ENCODE results near the gene SLC18B1.

SLC18B1 gene

DNA sequence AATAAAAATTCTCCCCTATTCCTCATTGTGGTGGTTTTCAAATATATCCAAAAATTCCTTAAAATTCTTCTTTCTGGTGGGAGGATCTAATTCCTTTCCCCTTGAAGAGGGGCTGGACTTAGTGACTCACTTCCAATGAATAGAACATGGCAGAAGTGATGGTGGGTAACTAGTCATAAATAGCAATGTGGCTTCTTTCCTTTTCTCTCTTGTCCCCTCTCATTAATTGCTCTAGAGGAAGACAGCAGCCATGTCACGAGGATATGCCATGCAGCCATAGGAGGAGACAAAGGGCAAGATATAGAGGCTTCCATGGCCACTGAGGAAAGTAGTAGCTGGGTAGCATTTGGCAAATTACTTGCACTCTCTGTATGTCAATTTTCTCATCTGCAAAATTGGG, 46.6 kb downstream of the SLC18B1 start:
- no peak for DNase-seq (ENCODE audit: extremely low read depth, low read depth)
- TF ChIP-seq, protein P1, sequence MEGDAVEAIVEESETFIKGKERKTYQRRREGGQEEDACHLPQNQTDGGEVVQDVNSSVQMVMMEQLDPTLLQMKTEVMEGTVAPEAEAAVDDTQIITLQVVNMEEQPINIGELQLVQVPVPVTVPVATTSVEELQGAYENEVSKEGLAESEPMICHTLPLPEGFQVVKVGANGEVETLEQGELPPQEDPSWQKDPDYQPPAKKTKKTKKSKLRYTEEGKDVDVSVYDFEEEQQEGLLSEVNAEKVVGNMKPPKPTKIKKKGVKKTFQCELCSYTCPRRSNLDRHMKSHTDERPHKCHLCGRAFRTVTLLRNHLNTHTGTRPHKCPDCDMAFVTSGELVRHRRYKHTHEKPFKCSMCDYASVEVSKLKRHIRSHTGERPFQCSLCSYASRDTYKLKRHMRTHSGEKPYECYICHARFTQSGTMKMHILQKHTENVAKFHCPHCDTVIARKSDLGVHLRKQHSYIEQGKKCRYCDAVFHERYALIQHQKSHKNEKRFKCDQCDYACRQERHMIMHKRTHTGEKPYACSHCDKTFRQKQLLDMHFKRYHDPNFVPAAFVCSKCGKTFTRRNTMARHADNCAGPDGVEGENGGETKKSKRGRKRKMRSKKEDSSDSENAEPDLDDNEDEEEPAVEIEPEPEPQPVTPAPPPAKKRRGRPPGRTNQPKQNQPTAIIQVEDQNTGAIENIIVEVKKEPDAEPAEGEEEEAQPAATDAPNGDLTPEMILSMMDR (IDR thresholded peaks at IDR 0.05; ENCODE audit: low read depth, low read length), result no peak

DNA sequence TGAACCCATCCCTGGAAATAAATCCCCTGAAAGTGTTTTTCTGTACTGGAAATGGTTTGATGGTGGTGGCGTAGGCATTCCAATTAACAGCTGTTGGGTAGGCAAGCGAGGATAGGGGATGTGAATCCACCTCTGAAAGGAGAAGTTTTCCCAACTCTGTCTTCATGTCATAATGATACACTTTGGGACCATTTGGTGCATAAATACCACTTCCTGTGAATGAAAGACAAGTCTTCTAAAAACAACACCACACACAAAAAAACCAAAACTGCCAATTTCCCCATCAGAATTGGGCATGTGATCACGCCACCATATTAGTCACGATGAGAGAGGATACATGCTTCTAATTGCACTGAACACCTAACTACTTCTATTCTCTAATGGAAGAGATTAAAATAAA, 47.1 kb downstream of the SLC18B1 start:
- TF ChIP-seq, protein P1 (IDR thresholded peaks at IDR 0.05; ENCODE audit: low read depth, low read length), result no peak
- no peak for DNase-seq (ENCODE audit: extremely low read depth, low read depth)

DNA sequence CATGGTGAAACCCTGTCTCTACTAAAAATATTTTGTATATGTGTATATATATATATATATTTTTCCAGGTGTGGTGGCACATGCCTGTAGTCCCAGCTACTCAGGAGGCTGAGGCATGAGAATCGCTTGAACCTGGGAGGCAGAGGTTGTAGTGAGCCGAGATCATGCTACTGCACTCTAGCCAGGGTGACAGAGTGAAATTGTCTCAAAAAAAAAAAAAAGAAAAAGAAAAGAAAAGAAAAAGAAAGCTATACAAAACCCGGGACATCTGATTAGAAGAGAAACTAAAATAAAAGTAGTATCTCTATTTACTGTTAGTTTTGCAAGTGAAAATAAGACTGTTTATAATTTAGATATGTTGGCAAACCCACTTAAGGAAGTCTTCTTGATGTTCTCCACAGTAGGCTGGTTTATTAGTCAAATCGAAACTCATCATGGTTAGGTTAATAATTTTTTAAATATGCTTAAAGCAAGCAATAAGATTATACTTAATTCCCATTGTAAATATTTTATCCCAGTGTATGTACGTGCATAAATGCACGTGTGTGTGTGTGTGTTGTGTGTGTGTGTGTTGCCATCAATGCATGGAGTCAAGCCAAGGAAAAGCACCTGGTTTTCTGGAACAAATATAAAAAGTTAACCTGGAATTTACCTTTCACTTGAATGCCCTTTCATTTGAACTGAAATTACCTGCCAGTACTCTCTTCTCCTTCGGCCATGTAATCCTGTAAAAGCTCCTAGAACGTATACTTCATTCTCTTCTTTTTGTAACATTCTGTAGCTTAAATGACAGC, 47.8 kb downstream of the SLC18B1 start:
- no peak for DNase-seq (ENCODE audit: extremely low read depth, low read depth)
- TF ChIP-seq, protein P1 (IDR thresholded peaks at IDR 0.05; ENCODE audit: low read depth, low read length), result no peak

DNA sequence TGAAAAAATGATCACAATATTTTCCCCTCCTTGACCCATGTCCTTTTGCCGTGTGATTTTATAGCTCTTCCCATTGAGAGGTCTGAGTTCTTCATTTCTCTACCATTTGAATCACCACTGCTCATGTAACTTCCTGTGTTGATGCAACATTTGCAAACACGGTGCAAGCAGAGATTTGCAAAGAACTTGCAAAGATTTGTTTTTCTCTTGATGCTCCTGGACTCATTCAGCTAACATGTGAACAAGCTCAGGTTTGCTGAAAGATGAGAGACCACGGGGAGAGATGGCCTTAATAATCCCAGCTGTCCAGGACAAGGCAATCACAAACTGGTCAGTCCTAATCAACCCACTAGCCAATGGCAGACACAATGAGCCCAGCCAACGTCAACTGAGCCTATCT, 49.3 kb downstream of the SLC18B1 start:
- TF ChIP-seq, protein P1 (IDR thresholded peaks at IDR 0.05; ENCODE audit: low read depth, low read length), result no peak
- DNase-seq (ENCODE audit: extremely low read depth, low read depth), result no peak

DNA sequence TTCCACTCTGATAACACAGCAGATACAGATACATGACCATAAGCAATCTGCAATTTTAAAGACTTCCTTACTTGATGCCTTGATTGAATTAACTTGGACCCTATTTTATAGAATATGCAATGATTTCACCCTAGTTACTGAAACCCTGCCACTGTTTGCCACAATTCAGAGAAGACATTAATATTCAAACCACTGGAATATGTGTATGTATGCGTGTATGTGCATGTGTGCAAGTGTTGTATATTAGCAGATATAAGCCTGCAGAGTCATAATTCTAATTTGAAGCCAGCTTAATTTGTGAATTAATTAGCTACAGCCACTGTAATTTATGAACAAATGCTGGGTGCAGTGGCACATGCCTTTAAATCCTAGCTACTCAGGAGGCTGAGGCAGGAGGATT, 50.0 kb downstream of the SLC18B1 start:
- TF ChIP-seq, protein P1 (IDR thresholded peaks at IDR 0.05; ENCODE audit: low read depth, low read length), result no peak
- no peak for DNase-seq (ENCODE audit: extremely low read depth, low read depth)

DNA sequence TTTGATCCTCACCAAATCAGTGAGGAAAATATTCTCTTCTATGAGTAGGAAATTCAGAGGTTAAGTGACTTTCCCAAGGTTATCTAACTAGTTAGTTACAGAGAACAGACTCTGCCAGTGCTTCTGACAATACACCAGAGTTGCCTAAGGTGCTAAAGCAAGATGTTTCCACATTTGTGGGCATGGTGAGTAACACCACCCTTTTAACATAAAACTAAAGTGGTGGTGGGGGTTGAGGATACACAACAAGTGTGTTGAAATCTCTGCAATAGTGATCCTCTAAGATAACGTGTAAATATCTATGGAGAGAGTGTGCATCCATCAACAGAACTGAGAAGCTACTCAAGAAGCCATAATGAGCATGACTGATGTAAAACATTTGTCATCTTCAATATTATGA, 52.4 kb downstream of the SLC18B1 start:
- DNase-seq (ENCODE audit: extremely low read depth, low read depth), result no peak
- TF ChIP-seq, protein P1 (IDR thresholded peaks at IDR 0.05; ENCODE audit: low read depth, low read length), result no peak

DNA sequence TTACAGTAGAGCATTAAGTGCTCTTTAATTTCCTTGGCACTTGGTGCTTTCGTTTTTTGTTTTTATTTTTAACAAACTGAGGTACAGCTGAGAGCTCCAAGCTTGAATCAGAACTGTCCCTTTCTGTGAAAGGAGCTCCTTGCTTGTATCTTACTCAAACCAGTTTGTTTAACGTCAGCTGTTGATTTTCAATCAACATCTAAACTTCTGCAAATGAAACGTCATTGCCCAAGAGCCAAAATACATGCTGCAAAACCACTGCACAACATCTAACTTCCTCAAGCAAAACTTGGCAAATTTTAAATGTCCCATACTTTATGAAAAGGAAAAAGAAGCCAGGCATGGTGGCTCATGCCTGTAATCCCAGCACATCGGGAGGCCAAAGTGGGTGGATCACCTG, 55.9 kb downstream of the SLC18B1 start:
- TF ChIP-seq, protein P1 (IDR thresholded peaks at IDR 0.05; ENCODE audit: low read depth, low read length), result no peak
- no peak for DNase-seq (ENCODE audit: extremely low read depth, low read depth)
